DND-41 (cell line): ENCODE measurements around the gene ZNF451.

Experiments
- ATAC-seq: fragments of 200-7000 bp; cut with Tn5 transposase; 3 replicates; pipeline ENCODE4 v1.9.1; 2021; ENCODE audit warnings: low read depth; ENCODE audit not compliant: insufficient read depth
- DNase-seq: peaks from one replicate; pipeline ENCODE4 v3.0.0-alpha.2; 2020
- H2AFZ ChIP-seq: 2 replicates; pipeline ENCODE4 v1.6.0; 2012; ENCODE audit warnings: low read depth, low read length
- H3K27ac ChIP-seq: 2 replicates; pipeline ENCODE4 v1.5.1; 2012; ENCODE audit warnings: low read length, inconsistent platforms
- H3K27me3 ChIP-seq: fragments of 200-600 bp; sonication (generic); 2 replicates; pipeline ENCODE4 v1.6.0; 2012; ENCODE audit warnings: low read length, mild to moderate bottlenecking, inconsistent platforms; ENCODE audit not compliant: insufficient read depth, poor library complexity
- H3K36me3 ChIP-seq: 2 replicates; pipeline ENCODE4 v1.5.1; 2012; ENCODE audit warnings: low read length, inconsistent platforms; ENCODE audit not compliant: insufficient read depth
- H3K4me1 ChIP-seq: 2 replicates; pipeline ENCODE4 v1.5.1; 2012; ENCODE audit warnings: mild to moderate bottlenecking, low read length; ENCODE audit not compliant: insufficient read depth
- H3K4me2 ChIP-seq: 2 replicates; pipeline ENCODE4 v1.6.0; 2012; ENCODE audit warnings: mild to moderate bottlenecking, moderate library complexity, low read length, inconsistent platforms; ENCODE audit not compliant: insufficient read depth
- H3K4me3 ChIP-seq, 2 experiments: fragments of 200-600 bp in 1 of 2; shearing (Covaris generic) in 1 of 2; 2 replicates each; pipeline ENCODE4 v1.5.1; 2012 to 2016; ENCODE audit warnings: inconsistent platforms in 2 of 2, low read length in 2 of 2, mild to moderate bottlenecking in 2 of 2, low read depth in 1 of 2, moderate library complexity in 1 of 2
- H3K79me2 ChIP-seq: 2 replicates; pipeline ENCODE4 v1.6.0; 2012; ENCODE audit warnings: low read length, inconsistent platforms; ENCODE audit not compliant: insufficient read depth
- H3K9ac ChIP-seq: 2 replicates; pipeline ENCODE4 v1.6.0; 2012; ENCODE audit warnings: low read depth, mild to moderate bottlenecking, inconsistent platforms, low read length, moderate library complexity
- H3K9me3 ChIP-seq: 2 replicates; pipeline ENCODE4 v1.5.1; 2012; ENCODE audit warnings: low read length, moderate library complexity, mild to moderate bottlenecking, inconsistent platforms; ENCODE audit not compliant: insufficient read depth, severe bottlenecking
- H4K20me1 ChIP-seq: 2 replicates; pipeline ENCODE4 v1.6.0; 2012; ENCODE audit warnings: low read length; ENCODE audit not compliant: insufficient read depth
- EZH2 ChIP-seq: IDR thresholded peaks from 3 replicates; pipeline ENCODE4 v1.6.1; 2012; ENCODE audit warnings: borderline replicate concordance, low read depth, mild to moderate bottlenecking, moderate library complexity, low read length, inconsistent platforms; ENCODE audit not compliant: severe bottlenecking
- TF ChIP-seq, protein P1 (sequence below): IDR thresholded peaks from 2 replicates; pipeline ENCODE4 v1.5.1; 2012; ENCODE audit warnings: borderline replicate concordance, low read length, moderate library complexity, mild to moderate bottlenecking; ENCODE audit not compliant: poor library complexity, severe bottlenecking; ENCODE audit errors: extremely low read depth

The ZNF451 gene

DNA sequence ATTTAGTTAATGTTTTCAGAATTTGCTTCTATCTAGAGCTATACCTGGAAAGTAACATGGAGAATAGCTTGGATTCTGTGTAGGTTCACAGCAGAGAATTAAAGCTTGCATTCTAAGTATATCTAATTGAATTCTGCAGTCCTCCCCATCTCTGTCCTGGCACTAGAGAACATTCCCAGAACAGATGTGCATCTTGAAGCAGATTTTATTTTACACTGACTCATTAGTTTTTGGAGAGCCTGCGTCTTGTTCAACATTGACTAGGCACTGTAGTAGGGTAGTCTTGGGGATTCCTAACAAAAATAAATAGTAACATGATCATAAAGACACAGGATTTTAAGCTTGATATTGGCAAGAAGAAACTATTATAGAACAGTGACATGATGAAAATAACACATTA lies 45.9 kb downstream of the ZNF451 start:
- H3K36me3 ChIP-seq, result peaks cover 37% of the 10 kb centered on the region
- H4K20me1 ChIP-seq, result no peaks in the 10 kb centered on the region
- H3K79me2 ChIP-seq, result no peaks in the 10 kb centered on the region
- ATAC-seq (no peak), DNase-seq (no peak)
- no peak overlapping the region for H3K4me3 ChIP-seq
- H3K9ac ChIP-seq, result no peak overlapping the region
- H3K9me3 ChIP-seq, result no peaks in the 10 kb centered on the region
- TF ChIP-seq, protein P1, sequence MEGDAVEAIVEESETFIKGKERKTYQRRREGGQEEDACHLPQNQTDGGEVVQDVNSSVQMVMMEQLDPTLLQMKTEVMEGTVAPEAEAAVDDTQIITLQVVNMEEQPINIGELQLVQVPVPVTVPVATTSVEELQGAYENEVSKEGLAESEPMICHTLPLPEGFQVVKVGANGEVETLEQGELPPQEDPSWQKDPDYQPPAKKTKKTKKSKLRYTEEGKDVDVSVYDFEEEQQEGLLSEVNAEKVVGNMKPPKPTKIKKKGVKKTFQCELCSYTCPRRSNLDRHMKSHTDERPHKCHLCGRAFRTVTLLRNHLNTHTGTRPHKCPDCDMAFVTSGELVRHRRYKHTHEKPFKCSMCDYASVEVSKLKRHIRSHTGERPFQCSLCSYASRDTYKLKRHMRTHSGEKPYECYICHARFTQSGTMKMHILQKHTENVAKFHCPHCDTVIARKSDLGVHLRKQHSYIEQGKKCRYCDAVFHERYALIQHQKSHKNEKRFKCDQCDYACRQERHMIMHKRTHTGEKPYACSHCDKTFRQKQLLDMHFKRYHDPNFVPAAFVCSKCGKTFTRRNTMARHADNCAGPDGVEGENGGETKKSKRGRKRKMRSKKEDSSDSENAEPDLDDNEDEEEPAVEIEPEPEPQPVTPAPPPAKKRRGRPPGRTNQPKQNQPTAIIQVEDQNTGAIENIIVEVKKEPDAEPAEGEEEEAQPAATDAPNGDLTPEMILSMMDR, result no peak
- no peak for TF ChIP-seq EZH2
- H3K4me1 ChIP-seq, result no peaks in the 10 kb centered on the region
- no peak overlapping the region for H2AFZ ChIP-seq
- no peak overlapping the region for H3K27ac ChIP-seq
- H3K27me3 ChIP-seq, result no peaks in the 10 kb centered on the region
- H3K4me2 ChIP-seq, result no peak overlapping the region

- Histone ChIP-seq H3K36me3 (peaks cover 44% of the 10 kb centered on the region), H3K4me3 (no peak overlapping the region), H3K79me2 (no peaks in the 10 kb centered on the region), H3K27ac (no peak overlapping the region), H3K4me2 (no peak overlapping the region), H2AFZ (no peak overlapping the region), H3K9me3 (no peaks in the 10 kb centered on the region), H3K4me1 (no peaks in the 10 kb centered on the region), H3K9ac (no peak overlapping the region), H4K20me1 (no peaks in the 10 kb centered on the region), H3K27me3 (no peaks in the 10 kb centered on the region)
- DNase-seq (no peak), ATAC-seq (no peak)
- TF ChIP-seq, protein P1, result no peak
- no peak for TF ChIP-seq EZH2
Observed at GRCh38 chr6:57137350-57137749, 47.4 kb downstream of the ZNF451 start.

DNA sequence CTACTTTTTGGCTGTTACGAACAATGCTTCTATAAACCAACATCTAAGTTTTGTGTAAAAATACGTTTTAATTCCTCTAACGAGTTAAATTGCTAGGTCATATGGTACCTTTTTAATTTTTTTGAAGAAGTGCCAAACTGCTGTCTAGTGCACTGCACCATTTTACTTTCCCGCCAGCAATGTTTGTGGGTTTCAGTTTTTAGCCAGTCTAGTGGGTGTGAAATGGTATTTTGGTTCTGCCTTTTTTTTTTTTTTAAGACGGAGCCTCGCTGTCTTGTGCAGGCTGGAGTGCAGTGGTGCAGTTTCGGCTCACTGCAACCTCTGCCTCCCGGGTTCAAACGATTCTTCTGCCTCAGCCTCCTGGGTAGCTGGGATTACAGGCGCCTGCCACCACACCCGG lies 48.0 kb downstream of the ZNF451 start:
- no peak overlapping the region for H3K4me2 ChIP-seq
- no peak for TF ChIP-seq EZH2
- TF ChIP-seq, protein P1, result no peak
- H3K27ac ChIP-seq, result no peak overlapping the region
- peaks cover 49% of the 10 kb centered on the region for H3K36me3 ChIP-seq
- H3K4me1 ChIP-seq, result no peaks in the 10 kb centered on the region
- DNase-seq, result no peak
- no peak for ATAC-seq
- no peak overlapping the region for H3K9ac ChIP-seq
- no peaks in the 10 kb centered on the region for H3K79me2 ChIP-seq
- H2AFZ ChIP-seq, result no peak overlapping the region
- no peaks in the 10 kb centered on the region for H4K20me1 ChIP-seq
- H3K27me3 ChIP-seq, result no peaks in the 10 kb centered on the region
- H3K9me3 ChIP-seq, result no peaks in the 10 kb centered on the region
- H3K4me3 ChIP-seq, result no peak overlapping the region
